Kidney (tissue), 14 donors: ENCODE data around the gene NHERF2. TPM values are rescaled to one million over a fixed set of nuclear protein-coding genes. Genes with fewer than 3 reads are reported as not detected.

Experiments used
- DNase-seq, 5 donors: peaks; one replicate each; pipeline ENCODE4 v3.0.0-alpha.2; 2013 to 2020
- FAIRE-seq: peaks from 2 replicates; lab custom pipeline; 2012; peaks lifted over from hg19 to GRCh38; lab: Jason Lieb, UNC
- H3K27ac ChIP-seq, 2 donors: one replicate each; pipeline ENCODE4 v1.7.0; 2013; ENCODE audit warnings: low read depth in 2 of 2, low read length in 2 of 2, inconsistent platforms in 1 of 2
- H3K27me3 ChIP-seq: one replicate; pipeline ENCODE4 v1.7.1; 2013; ENCODE audit warnings: low read length, inconsistent platforms; ENCODE audit not compliant: control insufficient read depth, insufficient read depth
- H3K36me3 ChIP-seq, 3 donors: one replicate each; pipeline versions ENCODE4 v1.7.0 to v1.7.1; 2013; ENCODE audit warnings: low read length in 3 of 3, control low read depth in 1 of 3, inconsistent platforms in 1 of 3; ENCODE audit not compliant: insufficient read depth in 3 of 3, control insufficient read depth in 2 of 3
- H3K4me1 ChIP-seq, 3 donors: one replicate each; pipeline versions ENCODE4 v1.7.0 to v1.7.1; 2013; ENCODE audit warnings: low read length in 3 of 3, inconsistent platforms in 1 of 3, low read depth in 1 of 3; ENCODE audit not compliant: control insufficient read depth in 2 of 3, insufficient read depth in 2 of 3
- H3K4me3 ChIP-seq, 3 donors: one replicate each; pipeline versions ENCODE4 v1.7.0 to v1.8.1; 2013; ENCODE audit warnings: low read length in 3 of 3, control low read depth in 1 of 3, inconsistent platforms in 1 of 3
- H3K9ac ChIP-seq, 3 donors: one replicate each; pipeline versions ENCODE4 v1.7.0 to v1.7.1; 2013; ENCODE audit warnings: low read length in 3 of 3, control low read depth in 1 of 3, inconsistent platforms in 1 of 3
- H3K9me3 ChIP-seq, 3 donors: one replicate each; pipeline versions ENCODE4 v1.7.0 to v1.7.1; 2013; ENCODE audit warnings: low read length in 3 of 3, control low read depth in 1 of 3, inconsistent platforms in 1 of 3; ENCODE audit not compliant: control insufficient read depth in 2 of 3, insufficient read depth in 1 of 3
- intact Hi-C: fragments of 100-400 bp; cut with DNase I; formaldehyde crosslinking; loops from one replicate; pipeline ENCODE4 v1.11.1; 2022
- polyA plus RNA-seq: library from polyadenylated mRNA; stranded (reverse); fragments of 350-450 nt; fragmentation: Illumina TruSeq; extraction: RNeasy Lipid Tissue Mini Kit (QIAGEN cat#74804); gene quantifications from one replicate; pipeline ENCODE4 v1.2.3, GENCODE V29; 2014; ENCODE audit warnings: low read depth, low replicate concordance; ENCODE audit not compliant: insufficient read depth
- total RNA-seq: library from RNA; stranded (reverse); fragmentation: NEBNext Ultra II Directional; extraction: Animal tissue kit (Norgen Biotek cat#: 25700); gene quantifications from one replicate; pipeline ENCODE4 v1.2.1, GENCODE V29; 2021
- TF ChIP-seq, protein P1 (sequence below): IDR thresholded peaks from 3 replicates; pipeline ENCODE4 v1.5.1; 2012; ENCODE audit warnings: mild to moderate bottlenecking, moderate library complexity, borderline replicate concordance; ENCODE audit not compliant: insufficient read depth; ENCODE audit errors: extremely low read depth
- donor health status: control.
- donor health status: control.
- donor health status: control.
- donor health status: control.
- donor health status: control.
- donor health status: DM: yes; HTN: yes; CAD: no.
- donor health status: Normal renal cell carcinoma (clear cell type).

NHERF2 gene
- total and polyA plus RNA-seq, 2 donors from 2014 or later: 238 to 405 TPM

DNA sequence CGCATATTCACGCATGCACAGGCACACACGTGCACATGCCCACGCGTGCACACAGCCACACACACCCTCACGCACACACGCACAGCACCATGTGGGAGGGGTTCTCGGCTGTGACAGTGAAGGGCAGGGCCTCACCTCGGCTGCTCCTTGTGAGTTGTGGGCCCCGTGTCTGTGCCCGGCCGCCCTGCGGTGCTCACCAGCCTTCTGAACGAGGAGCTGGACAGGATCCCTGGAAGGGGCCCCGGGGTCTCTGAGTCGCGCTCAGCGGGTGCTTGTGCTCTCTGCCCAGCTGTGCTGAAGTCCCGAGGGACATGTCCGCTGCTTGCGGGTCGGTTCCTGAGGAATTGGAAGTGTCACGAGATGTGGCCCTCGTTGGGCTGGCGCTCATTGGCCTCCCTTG, 37.2 kb downstream of the NHERF2 start:
- no peak overlapping the region for H3K27ac ChIP-seq
- TF ChIP-seq, protein P1, sequence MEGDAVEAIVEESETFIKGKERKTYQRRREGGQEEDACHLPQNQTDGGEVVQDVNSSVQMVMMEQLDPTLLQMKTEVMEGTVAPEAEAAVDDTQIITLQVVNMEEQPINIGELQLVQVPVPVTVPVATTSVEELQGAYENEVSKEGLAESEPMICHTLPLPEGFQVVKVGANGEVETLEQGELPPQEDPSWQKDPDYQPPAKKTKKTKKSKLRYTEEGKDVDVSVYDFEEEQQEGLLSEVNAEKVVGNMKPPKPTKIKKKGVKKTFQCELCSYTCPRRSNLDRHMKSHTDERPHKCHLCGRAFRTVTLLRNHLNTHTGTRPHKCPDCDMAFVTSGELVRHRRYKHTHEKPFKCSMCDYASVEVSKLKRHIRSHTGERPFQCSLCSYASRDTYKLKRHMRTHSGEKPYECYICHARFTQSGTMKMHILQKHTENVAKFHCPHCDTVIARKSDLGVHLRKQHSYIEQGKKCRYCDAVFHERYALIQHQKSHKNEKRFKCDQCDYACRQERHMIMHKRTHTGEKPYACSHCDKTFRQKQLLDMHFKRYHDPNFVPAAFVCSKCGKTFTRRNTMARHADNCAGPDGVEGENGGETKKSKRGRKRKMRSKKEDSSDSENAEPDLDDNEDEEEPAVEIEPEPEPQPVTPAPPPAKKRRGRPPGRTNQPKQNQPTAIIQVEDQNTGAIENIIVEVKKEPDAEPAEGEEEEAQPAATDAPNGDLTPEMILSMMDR: no peak
- no peaks in the 10 kb centered on the region for H3K4me1 ChIP-seq
- no peak for FAIRE-seq
- DNase-seq: no peak
- no peaks in the 10 kb centered on the region for H3K27me3 ChIP-seq
- H3K9ac ChIP-seq: no peak overlapping the region
- peaks cover 2 to 36% (median 17%) of the 10 kb centered on the region in 3 donors for H3K36me3 ChIP-seq
- intact Hi-C loops: no loop called here
- H3K4me3 ChIP-seq: no peak overlapping the region
- H3K9me3 ChIP-seq: no peaks in the 10 kb centered on the region

DNA sequence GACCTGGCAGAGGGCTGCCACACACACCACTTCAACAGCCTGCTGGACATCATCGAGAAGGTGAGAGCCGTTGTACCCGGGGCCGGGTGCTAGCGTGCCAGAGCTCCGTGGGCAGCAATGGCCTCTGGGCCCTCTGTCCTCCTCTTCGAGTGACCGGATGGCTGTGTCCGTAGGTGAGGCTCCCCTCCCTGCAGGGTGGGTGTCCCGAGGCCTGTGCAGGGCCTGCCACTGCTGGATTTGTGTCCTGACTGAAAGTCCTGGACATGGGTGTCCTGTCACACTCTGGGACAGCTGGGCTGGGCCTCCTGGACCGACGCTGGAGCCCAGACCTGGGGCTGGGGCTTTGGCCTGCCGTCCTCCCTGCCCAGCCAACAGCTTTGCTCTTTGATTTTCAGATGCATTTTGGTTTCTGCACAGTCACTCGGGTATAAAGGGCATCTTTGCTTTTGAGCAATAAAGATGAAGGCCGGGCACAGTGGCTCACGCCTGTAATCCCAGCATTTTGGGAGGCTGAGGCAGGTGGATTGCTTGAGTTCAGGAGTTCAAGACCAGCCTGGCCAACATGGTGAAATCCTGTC, 37.8 kb downstream of the NHERF2 start:
- Histone ChIP-seq H3K4me3 (no peak overlapping the region), H3K36me3 (peaks cover 2 to 36% (median 17%) of the 10 kb centered on the region in 3 donors), H3K9ac (no peak overlapping the region), H3K9me3 (no peaks in the 10 kb centered on the region), H3K4me1 (no peaks in the 10 kb centered on the region), H3K27ac (no peak overlapping the region), H3K27me3 (no peaks in the 10 kb centered on the region)
- FAIRE-seq: no peak
- TF ChIP-seq, protein P1: no peak
- no peak for DNase-seq
- intact Hi-C loops: no loop called here

DNA sequence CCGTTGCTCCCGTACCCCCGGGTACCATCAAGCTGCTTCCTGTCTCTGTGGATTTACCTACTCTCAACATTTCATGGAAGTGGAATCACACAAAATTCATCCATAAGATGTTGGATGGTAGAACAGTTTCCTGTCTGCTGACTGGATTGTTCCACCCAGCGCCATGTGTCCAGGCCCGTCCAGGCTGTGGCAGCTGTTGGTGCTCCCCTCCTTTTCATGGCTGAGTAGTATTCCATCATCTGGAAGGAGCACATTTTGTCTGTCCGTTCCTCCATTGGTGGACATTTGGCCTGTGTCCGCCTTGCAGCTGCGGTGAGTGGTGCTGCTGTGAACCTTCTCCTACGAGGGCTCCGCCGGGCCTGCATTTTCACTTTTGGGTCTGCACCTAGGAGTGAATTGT, 39.4 kb downstream of the NHERF2 start:
- TF ChIP-seq, protein P1: no peak
- FAIRE-seq: no peak
- H3K4me1 ChIP-seq: no peaks in the 10 kb centered on the region
- no peak overlapping the region for H3K27ac ChIP-seq
- no peak overlapping the region for H3K9ac ChIP-seq
- DNase-seq: no peak
- H3K9me3 ChIP-seq: no peaks in the 10 kb centered on the region
- no peak overlapping the region for H3K4me3 ChIP-seq
- peaks cover 2 to 35% (median 22%) of the 10 kb centered on the region in 3 donors for H3K36me3 ChIP-seq
- H3K27me3 ChIP-seq: no peaks in the 10 kb centered on the region
- intact Hi-C loops: no loop called here
